Measurements from ENCODE around the gene NEFH.

DNA sequence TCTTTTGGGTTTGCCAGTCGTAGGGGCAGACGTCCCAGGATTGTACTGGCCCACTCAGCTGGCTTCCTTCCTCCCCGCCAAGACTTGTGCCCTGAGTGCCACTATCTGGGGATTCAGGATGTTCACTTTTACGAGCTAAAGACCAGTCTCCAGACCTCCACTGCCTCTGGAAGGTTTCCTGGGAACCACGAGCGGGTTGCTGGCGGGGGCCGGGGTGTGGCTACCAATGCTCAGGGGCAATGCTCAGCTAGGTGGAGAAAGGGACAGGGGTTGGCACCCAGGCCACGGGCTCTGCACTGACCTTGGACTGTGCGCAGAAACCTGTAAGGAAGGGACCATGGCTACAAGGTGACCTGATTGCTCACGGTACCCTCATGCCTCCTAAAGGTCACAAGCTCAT is 2.2 kb downstream of the NEFH start:
- TF ChIP-seq TCF12 (IDR thresholded peaks at IDR 0.05; ENCODE audit: low read depth) (no peak), EP300 (IDR thresholded peaks at IDR 0.05; ENCODE audit: borderline replicate concordance) (no peak), EGR1 (IDR thresholded peaks at IDR 0.05) (no peak), CREB1 (IDR thresholded peaks at IDR 0.05; ENCODE audit: low read depth) (no peak), TAF1 (IDR thresholded peaks at IDR 0.05; ENCODE audit: low read depth) (no peak)
- TF ChIP-seq, protein P1, sequence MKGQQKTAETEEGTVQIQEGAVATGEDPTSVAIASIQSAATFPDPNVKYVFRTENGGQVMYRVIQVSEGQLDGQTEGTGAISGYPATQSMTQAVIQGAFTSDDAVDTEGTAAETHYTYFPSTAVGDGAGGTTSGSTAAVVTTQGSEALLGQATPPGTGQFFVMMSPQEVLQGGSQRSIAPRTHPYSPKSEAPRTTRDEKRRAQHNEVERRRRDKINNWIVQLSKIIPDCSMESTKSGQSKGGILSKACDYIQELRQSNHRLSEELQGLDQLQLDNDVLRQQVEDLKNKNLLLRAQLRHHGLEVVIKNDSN (IDR thresholded peaks at IDR 0.05): no peak
- TF ChIP-seq, protein P2, sequence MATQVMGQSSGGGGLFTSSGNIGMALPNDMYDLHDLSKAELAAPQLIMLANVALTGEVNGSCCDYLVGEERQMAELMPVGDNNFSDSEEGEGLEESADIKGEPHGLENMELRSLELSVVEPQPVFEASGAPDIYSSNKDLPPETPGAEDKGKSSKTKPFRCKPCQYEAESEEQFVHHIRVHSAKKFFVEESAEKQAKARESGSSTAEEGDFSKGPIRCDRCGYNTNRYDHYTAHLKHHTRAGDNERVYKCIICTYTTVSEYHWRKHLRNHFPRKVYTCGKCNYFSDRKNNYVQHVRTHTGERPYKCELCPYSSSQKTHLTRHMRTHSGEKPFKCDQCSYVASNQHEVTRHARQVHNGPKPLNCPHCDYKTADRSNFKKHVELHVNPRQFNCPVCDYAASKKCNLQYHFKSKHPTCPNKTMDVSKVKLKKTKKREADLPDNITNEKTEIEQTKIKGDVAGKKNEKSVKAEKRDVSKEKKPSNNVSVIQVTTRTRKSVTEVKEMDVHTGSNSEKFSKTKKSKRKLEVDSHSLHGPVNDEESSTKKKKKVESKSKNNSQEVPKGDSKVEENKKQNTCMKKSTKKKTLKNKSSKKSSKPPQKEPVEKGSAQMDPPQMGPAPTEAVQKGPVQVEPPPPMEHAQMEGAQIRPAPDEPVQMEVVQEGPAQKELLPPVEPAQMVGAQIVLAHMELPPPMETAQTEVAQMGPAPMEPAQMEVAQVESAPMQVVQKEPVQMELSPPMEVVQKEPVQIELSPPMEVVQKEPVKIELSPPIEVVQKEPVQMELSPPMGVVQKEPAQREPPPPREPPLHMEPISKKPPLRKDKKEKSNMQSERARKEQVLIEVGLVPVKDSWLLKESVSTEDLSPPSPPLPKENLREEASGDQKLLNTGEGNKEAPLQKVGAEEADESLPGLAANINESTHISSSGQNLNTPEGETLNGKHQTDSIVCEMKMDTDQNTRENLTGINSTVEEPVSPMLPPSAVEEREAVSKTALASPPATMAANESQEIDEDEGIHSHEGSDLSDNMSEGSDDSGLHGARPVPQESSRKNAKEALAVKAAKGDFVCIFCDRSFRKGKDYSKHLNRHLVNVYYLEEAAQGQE (IDR thresholded peaks at IDR 0.05; ENCODE audit: low read depth): no peak
